A673 (cell line): ENCODE results near the gene PLA2G5. TPM values are rescaled to one million over a fixed set of nuclear protein-coding genes. Genes with fewer than 3 reads are reported as not detected.

Source experiments
- BruUV-seq: library from RNA; stranded (reverse); fragments of 400-500 nt; replicated peaks from 2 replicates; lab custom pipeline; 2021; lab: Mats Ljungman, UMichigan
- CTCF ChIA-PET: fragments of 300-600 bp; sonication (Branson Sonifier 250); formaldehyde crosslinking; loops from one replicate; lab custom pipeline; 2022; ENCODE audit warnings: antibody characterized with exemption; lab: Charles Lee
- POLR2A ChIA-PET: fragments of 300-600 bp; sonication (Branson Sonifier 250); formaldehyde crosslinking; loops from one replicate; lab custom pipeline; 2022; ENCODE audit warnings: antibody characterized with exemption; ENCODE audit not compliant: low non-redundant PET; lab: Charles Lee
- DNase-seq: peaks from one replicate; pipeline ENCODE4 v3.0.0-alpha.2; 2015; ENCODE audit warnings: low spot score
- H3K27ac ChIP-seq: fragments of 200-600 bp; sonication (generic); 2 replicates; pipeline ENCODE4 v1.5.1; 2016; ENCODE audit warnings: mixed run types, low read depth, mild to moderate bottlenecking, mixed read lengths, antibody characterized with exemption, low read length; ENCODE audit not compliant: poor library complexity, severe bottlenecking
- H3K27me3 ChIP-seq: fragments of 200-600 bp; sonication (generic); replicated peaks from 2 replicates; pipeline ENCODE4 v1.6.1; 2017; ENCODE audit warnings: mixed run types, low read depth, mild to moderate bottlenecking, mixed read lengths, antibody characterized with exemption, low read length; ENCODE audit not compliant: insufficient read depth, poor library complexity
- H3K36me3 ChIP-seq: fragments of 200-600 bp; sonication (generic); 2 replicates; pipeline ENCODE4 v1.6.1; 2016; ENCODE audit warnings: mixed run types, mild to moderate bottlenecking, mixed read lengths, antibody characterized with exemption, low read length; ENCODE audit not compliant: insufficient read depth, poor library complexity, severe bottlenecking
- H3K4me1 ChIP-seq: fragments of 200-600 bp; sonication (generic); 2 replicates; pipeline ENCODE4 v1.6.1; 2017; ENCODE audit warnings: mixed run types, mild to moderate bottlenecking, mixed read lengths, antibody characterized with exemption, low read length; ENCODE audit not compliant: insufficient read depth, poor library complexity, severe bottlenecking
- H3K4me3 ChIP-seq: fragments of 200-600 bp; sonication (generic); 2 replicates; pipeline ENCODE4 v1.5.1; 2016; ENCODE audit warnings: low read depth, mixed run types, mild to moderate bottlenecking, mixed read lengths, low read length; ENCODE audit not compliant: poor library complexity, severe bottlenecking
- H3K9me3 ChIP-seq: fragments of 200-600 bp; sonication (generic); 2 replicates; pipeline ENCODE4 v1.6.1; 2016; ENCODE audit warnings: mixed run types, low read depth, mild to moderate bottlenecking, mixed read lengths, antibody characterized with exemption, low read length; ENCODE audit not compliant: poor library complexity, severe bottlenecking
- EZH2 ChIP-seq: fragments of 200-600 bp; sonication (generic); IDR thresholded peaks from 2 replicates; pipeline ENCODE4 v1.6.1; 2017; ENCODE audit warnings: borderline replicate concordance, low read depth, mild to moderate bottlenecking, mixed read lengths, antibody characterized with exemption, low read length; ENCODE audit not compliant: poor library complexity, severe bottlenecking
- intact Hi-C: fragments of 100-400 bp; cut with micrococcal nuclease; formaldehyde crosslinking; loops from one replicate; pipeline ENCODE4 v1.10.0; 2022; ENCODE audit not compliant: unreplicated experiment
- total RNA-seq: library from RNA; stranded (reverse); gene quantifications from 2 replicates; pipeline ENCODE4 v1.2.3, GENCODE V29; 2021
- TF ChIP-seq, protein P1 (sequence below): fragments of 300-800, 200-600 bp; sonication (generic); conservative IDR thresholded peaks from 2 replicates; pipeline ENCODE4 v1.5.1; 2017; ENCODE audit warnings: low read depth, mild to moderate bottlenecking, antibody characterized with exemption, low read length, moderate library complexity, mixed read lengths

PLA2G5 gene
- total RNA-seq, 1 experiment from 2014 or later: not detected

GRCh38 chr1:20139776-20140612 lies 70.0 kb downstream of the PLA2G5 start:
- H3K9me3 ChIP-seq: no peaks in the 10 kb centered on the region
- CTCF ChIA-PET: no interaction called here
- DNase-seq: no peak
- no peaks in the 10 kb centered on the region for H3K4me1 ChIP-seq
- no TSS peak for BruUV-seq
- intact Hi-C loops: no loop called here
- H3K36me3 ChIP-seq: no peaks in the 10 kb centered on the region
- POLR2A ChIA-PET: no interaction called here
- no peak overlapping the region for H3K27ac ChIP-seq
- H3K4me3 ChIP-seq: no peak overlapping the region
- no peak for TF ChIP-seq EZH2
- TF ChIP-seq, protein P1, sequence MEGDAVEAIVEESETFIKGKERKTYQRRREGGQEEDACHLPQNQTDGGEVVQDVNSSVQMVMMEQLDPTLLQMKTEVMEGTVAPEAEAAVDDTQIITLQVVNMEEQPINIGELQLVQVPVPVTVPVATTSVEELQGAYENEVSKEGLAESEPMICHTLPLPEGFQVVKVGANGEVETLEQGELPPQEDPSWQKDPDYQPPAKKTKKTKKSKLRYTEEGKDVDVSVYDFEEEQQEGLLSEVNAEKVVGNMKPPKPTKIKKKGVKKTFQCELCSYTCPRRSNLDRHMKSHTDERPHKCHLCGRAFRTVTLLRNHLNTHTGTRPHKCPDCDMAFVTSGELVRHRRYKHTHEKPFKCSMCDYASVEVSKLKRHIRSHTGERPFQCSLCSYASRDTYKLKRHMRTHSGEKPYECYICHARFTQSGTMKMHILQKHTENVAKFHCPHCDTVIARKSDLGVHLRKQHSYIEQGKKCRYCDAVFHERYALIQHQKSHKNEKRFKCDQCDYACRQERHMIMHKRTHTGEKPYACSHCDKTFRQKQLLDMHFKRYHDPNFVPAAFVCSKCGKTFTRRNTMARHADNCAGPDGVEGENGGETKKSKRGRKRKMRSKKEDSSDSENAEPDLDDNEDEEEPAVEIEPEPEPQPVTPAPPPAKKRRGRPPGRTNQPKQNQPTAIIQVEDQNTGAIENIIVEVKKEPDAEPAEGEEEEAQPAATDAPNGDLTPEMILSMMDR: no peak
- H3K27me3 ChIP-seq: no peaks in the 10 kb centered on the region

DNA sequence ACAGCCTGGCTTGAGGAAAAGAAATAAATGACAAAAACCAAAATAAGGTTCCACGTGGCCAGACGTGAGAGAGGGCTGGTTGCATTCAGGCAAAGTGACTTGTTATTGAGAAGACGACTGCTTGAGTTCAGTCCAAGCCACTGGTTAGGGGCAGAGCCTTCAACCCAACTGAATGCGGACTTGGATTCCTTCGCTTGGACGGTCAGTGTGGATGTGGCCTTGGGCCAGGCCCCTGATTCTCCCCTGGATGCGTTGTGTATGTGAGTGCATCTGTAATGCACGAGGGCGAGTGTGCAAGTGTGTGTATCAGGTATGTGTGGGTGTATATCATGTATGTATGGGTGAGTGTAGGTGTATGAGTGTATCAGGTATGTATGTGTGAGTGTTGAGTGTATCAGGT lies 71.0 kb downstream of the PLA2G5 start:
- no peaks in the 10 kb centered on the region for H3K27me3 ChIP-seq
- TF ChIP-seq, protein P1: no peak
- no peak for TF ChIP-seq EZH2
- intact Hi-C loops: no loop called here
- ChIA-PET POLR2A (no interaction called here), CTCF (no interaction called here)
- no peak overlapping the region for H3K4me3 ChIP-seq
- no TSS peak for BruUV-seq
- H3K4me1 ChIP-seq: no peaks in the 10 kb centered on the region
- H3K9me3 ChIP-seq: no peaks in the 10 kb centered on the region
- no peak overlapping the region for H3K27ac ChIP-seq
- no peak for DNase-seq
- H3K36me3 ChIP-seq: no peaks in the 10 kb centered on the region

DNA sequence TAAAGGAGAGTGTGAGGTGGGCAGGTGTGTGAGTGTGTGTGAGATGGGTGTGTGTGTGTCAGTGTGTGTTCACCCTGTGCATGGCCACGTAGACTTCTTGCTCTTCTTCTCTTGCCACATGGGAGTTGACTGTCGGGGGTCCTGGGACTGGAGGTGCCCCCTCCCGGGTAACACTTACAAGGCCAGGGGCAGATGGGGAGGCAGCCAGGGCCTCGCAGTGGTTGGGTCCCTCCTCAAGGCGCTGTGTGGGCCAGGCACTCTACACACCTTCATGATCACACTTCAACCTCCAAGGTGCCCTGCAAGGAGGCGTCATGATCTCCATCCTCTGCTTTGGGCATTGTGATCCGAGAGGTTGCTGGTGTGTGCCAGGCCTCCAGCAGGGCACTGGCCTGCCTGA lies 71.5 kb downstream of the PLA2G5 start:
- intact Hi-C loops: no loop called here
- no peaks in the 10 kb centered on the region for H3K36me3 ChIP-seq
- no peaks in the 10 kb centered on the region for H3K4me1 ChIP-seq
- no TSS peak for BruUV-seq
- TF ChIP-seq, protein P1: no peak
- TF ChIP-seq EZH2: no peak
- no peak for DNase-seq
- CTCF ChIA-PET: no interaction called here
- POLR2A ChIA-PET: no interaction called here
- H3K27me3 ChIP-seq: no peaks in the 10 kb centered on the region
- H3K4me3 ChIP-seq: no peak overlapping the region
- H3K27ac ChIP-seq: no peak overlapping the region
- no peaks in the 10 kb centered on the region for H3K9me3 ChIP-seq

Other genes with a start within 250 kb of the PLA2G5 start
- gene OTUD3, start 187.8 kb upstream of the PLA2G5 start, total RNA-seq: 32.8 and 33.9 TPM in 2 replicates
- gene PLA2G2E, start 146.6 kb upstream of the PLA2G5 start, total RNA-seq: not detected in 2 replicates
- gene PLA2G2A, start 90.6 kb upstream of the PLA2G5 start, total RNA-seq: not detected in 2 replicates
- gene PLA2G2D, start 49.3 kb downstream of the PLA2G5 start, total RNA-seq: not detected in 2 replicates
- gene PLA2G2F, start 69.1 kb downstream of the PLA2G5 start, total RNA-seq: not detected in 2 replicates
- gene UBXN10, start 115.9 kb downstream of the PLA2G5 start, total RNA-seq: not detected in 2 replicates
- gene PLA2G2C, start 116.3 kb downstream of the PLA2G5 start, total RNA-seq: not detected in 2 replicates
- gene VWA5B1, start 220.7 kb downstream of the PLA2G5 start, total RNA-seq: not detected in 2 replicates